Sigmoid colon (tissue), 7 donors: Measurements from ENCODE around the gene NCKAP5. TPM values are rescaled to one million over a fixed set of nuclear protein-coding genes. Genes with fewer than 3 reads are reported as not detected.

Experiments used
- DNase-seq: peaks from one replicate; pipeline ENCODE4 v3.0.0-alpha.2; 2019
- H3K27ac ChIP-seq, 4 donors: fragments of 200-600 bp; sonication (generic); one replicate each; pipeline ENCODE4 v1.5.1; 2016 to 2019; ENCODE audit warnings: mild to moderate bottlenecking in 1 of 4
- H3K27me3 ChIP-seq, 3 donors: fragments of 200-600 bp; sonication (generic); one replicate each; pipeline ENCODE4 v1.5.1; 2019; ENCODE audit warnings: mild to moderate bottlenecking in 1 of 3
- H3K36me3 ChIP-seq, 4 donors: fragments of 200-600 bp; sonication (generic); one replicate each; pipeline ENCODE4 v1.5.1; 2016 to 2019
- H3K4me1 ChIP-seq, 4 donors: fragments of 200-600 bp; sonication (generic); one replicate each; pipeline ENCODE4 v1.5.1; 2017 to 2019
- H3K4me3 ChIP-seq, 4 donors: fragments of 200-600 bp; sonication (generic); one replicate each; pipeline ENCODE4 v1.5.1; 2017 to 2019; ENCODE audit warnings: mild to moderate bottlenecking in 2 of 4, moderate library complexity in 1 of 4
- H3K9me3 ChIP-seq, 4 donors: fragments of 200-600 bp in 3 of 4; sonication (generic) in 3 of 4; one replicate each; pipeline versions ENCODE4 v1.5.1 to v1.6.1; 2013 to 2019
- EP300 ChIP-seq, 4 donors: sonication (generic); formaldehyde crosslinking; IDR thresholded peaks; one replicate each; pipeline ENCODE4 v1.6.1; 2017; ENCODE audit warnings: antibody characterized with exemption in 4 of 4
- POLR2A ChIP-seq, 2 donors: fragments of 450-650 bp; IDR thresholded peaks; one replicate each; pipeline ENCODE4 v1.6.1; 2016; ENCODE audit warnings: antibody characterized with exemption in 2 of 2, mild to moderate bottlenecking in 2 of 2, moderate library complexity in 2 of 2
- POLR2AphosphoS5 ChIP-seq, 4 donors: sonication (generic); formaldehyde crosslinking; IDR thresholded peaks; one replicate each; pipeline ENCODE4 v1.6.1; 2017; ENCODE audit warnings: antibody characterized with exemption in 4 of 4
- WGBS, 2 donors: extraction: QIAGEN DNeasy Blood & Tissue Kit; methylation state at CpG; one replicate each; pipeline ENCODE4 v1.1.7; 2013; 5-methylcytosine and 5-hydroxymethylcytosine counted together
- intact Hi-C: fragments of 100-400 bp; cut with DNase I; formaldehyde crosslinking; loops from one replicate; pipeline ENCODE4 v1.15.1; 2023
- polyA plus RNA-seq, 3 donors: library from polyadenylated mRNA; stranded (reverse); fragments of 200-250 nt; gene quantifications; one replicate each; pipeline ENCODE4 v1.2.3, GENCODE V29; 2013
- total RNA-seq, 4 donors: library from RNA; depleted of rRNA; stranded (reverse); fragments of >200 nt; gene quantifications; one replicate each; pipeline ENCODE4 v1.1.0, GENCODE V29; 2016
- TF ChIP-seq, protein P1 (sequence below), 4 experiments: fragments of 450-650 bp in 3 of 4; fragments of 200-600 bp in 1 of 4; IDR thresholded peaks; one replicate each; pipeline ENCODE4 v1.5.1; 2016 to 2019; ENCODE audit warnings: antibody characterized with exemption in 4 of 4, mild to moderate bottlenecking in 3 of 4, moderate library complexity in 2 of 4
- donor health status: healthy with polysubstance abuse.
- donor health status: Bipolar disorder and iron deficiency.
- donor health status: healthy.

Gene NCKAP5
- total and polyA plus RNA-seq, 7 donors, result under 0.01 to 3.7 (median 0.60) TPM

DNA sequence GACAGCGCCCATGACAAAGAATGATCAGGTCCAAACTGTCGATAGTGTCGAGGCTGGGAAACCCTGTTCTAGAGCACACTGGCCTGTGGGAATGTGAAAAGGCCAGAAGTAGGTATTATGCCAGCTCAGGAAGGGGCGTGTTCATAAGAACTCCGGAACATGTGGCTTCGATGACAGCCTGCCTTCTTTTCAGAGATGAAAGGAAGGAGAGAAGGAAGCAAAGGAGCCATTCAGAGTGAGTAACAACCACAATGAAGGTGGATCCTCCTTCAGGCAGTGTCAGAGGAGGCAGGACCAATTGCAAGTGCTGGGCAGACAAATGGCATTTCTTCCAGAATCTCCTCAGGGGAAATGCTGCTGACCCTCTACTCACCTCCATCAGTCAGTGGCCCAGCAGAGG, 58.5 kb downstream of the NCKAP5 start:
- peaks cover 0 to 5% (median 4%) of the 10 kb centered on the region in 4 donors for H3K4me1 ChIP-seq
- no peaks in the 10 kb centered on the region for H3K36me3 ChIP-seq
- intact Hi-C loops, result no loop called here
- H3K9me3 ChIP-seq, result no peaks in the 10 kb centered on the region
- 89 to 91% methylated on average over 6 of the region's 6 CpGs for WGBS, 2 donors
- H3K27ac ChIP-seq, result no peak overlapping the region
- DNase-seq, result no peak
- TF ChIP-seq, protein P1, sequence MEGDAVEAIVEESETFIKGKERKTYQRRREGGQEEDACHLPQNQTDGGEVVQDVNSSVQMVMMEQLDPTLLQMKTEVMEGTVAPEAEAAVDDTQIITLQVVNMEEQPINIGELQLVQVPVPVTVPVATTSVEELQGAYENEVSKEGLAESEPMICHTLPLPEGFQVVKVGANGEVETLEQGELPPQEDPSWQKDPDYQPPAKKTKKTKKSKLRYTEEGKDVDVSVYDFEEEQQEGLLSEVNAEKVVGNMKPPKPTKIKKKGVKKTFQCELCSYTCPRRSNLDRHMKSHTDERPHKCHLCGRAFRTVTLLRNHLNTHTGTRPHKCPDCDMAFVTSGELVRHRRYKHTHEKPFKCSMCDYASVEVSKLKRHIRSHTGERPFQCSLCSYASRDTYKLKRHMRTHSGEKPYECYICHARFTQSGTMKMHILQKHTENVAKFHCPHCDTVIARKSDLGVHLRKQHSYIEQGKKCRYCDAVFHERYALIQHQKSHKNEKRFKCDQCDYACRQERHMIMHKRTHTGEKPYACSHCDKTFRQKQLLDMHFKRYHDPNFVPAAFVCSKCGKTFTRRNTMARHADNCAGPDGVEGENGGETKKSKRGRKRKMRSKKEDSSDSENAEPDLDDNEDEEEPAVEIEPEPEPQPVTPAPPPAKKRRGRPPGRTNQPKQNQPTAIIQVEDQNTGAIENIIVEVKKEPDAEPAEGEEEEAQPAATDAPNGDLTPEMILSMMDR (IDR thresholded peaks at IDR 0.05), result no peak
- TF ChIP-seq POLR2A (IDR thresholded peaks at IDR 0.05), result no peak
- TF ChIP-seq EP300 (IDR thresholded peaks at IDR 0.05), result no peak
- no peak for TF ChIP-seq POLR2AphosphoS5 (IDR thresholded peaks at IDR 0.05)
- no peak overlapping the region for H3K4me3 ChIP-seq
- H3K27me3 ChIP-seq, result no peaks in the 10 kb centered on the region

DNA sequence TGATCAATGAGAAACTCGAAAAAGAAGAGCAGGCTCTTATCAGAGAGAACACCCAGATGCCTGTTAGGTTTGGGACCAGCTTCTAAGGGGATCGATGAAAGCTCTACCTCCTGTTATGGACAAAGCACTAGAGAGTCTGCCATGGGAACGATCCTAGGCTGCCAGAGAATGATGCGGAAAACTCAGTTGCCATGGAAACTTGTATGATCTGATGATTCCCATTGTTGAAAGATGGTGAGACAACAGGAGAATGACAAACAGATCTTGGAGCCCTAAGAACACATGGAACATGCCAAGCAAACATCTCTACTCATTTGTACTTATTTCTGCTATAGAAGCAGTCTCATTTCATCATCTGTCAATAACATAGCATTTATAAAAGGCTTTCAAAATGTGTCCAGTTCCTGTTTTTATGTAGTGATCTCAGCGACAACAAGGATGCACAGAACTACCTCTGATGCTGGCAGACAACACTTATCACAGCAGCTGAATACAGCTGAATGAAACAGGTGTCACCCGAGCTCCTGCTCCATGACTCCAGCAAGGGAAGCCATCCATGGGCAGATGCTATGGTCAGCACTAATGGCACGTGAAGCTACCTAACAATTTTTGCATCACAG, 59.6 kb downstream of the NCKAP5 start:
- no peak for DNase-seq
- Histone ChIP-seq H3K4me1 (peaks cover 0 to 9% (median 8%) of the 10 kb centered on the region in 4 donors), H3K36me3 (no peaks in the 10 kb centered on the region), H3K27me3 (no peaks in the 10 kb centered on the region), H3K4me3 (no peak overlapping the region), H3K9me3 (no peaks in the 10 kb centered on the region), H3K27ac (no peak overlapping the region)
- WGBS, 2 donors, result 85 to 91% methylated on average over 7 of the region's 7 CpGs
- TF ChIP-seq, protein P1 (IDR thresholded peaks at IDR 0.05), result no peak
- no peak for TF ChIP-seq POLR2AphosphoS5 (IDR thresholded peaks at IDR 0.05)
- no peak for TF ChIP-seq POLR2A (IDR thresholded peaks at IDR 0.05)
- TF ChIP-seq EP300 (IDR thresholded peaks at IDR 0.05), result no peak
- intact Hi-C loops, result no loop called here

DNA sequence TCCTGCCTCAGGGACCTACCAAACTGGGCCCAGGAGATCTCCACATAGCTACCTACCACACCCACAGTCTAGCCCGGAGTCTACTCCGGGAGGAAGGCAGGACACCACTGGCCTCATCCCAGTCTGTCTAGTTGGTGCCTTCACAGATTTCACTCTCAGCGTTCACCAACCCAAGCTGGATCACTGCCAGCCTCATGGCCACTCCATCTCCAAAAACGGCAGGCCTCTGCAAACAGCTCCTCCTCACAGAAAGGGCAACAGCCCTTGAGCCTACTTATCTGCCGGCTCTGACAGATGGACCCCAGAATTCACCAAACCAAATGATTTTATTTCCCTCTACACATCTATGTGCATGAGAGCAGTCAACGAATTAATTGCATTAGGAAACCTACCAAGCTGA, 61.3 kb downstream of the NCKAP5 start:
- no peak for DNase-seq
- 82 to 84% methylated on average over 6 of the region's 6 CpGs for WGBS, 2 donors
- no peaks in the 10 kb centered on the region for H3K36me3 ChIP-seq
- intact Hi-C loops, result no loop called here
- H3K27me3 ChIP-seq, result no peaks in the 10 kb centered on the region
- H3K4me3 ChIP-seq, result no peak overlapping the region
- peaks cover 0 to 9% (median 8%) of the 10 kb centered on the region in 4 donors for H3K4me1 ChIP-seq
- no peak overlapping the region for H3K27ac ChIP-seq
- no peaks in the 10 kb centered on the region for H3K9me3 ChIP-seq
- TF ChIP-seq EP300 (IDR thresholded peaks at IDR 0.05), result no peak
- TF ChIP-seq POLR2A (IDR thresholded peaks at IDR 0.05), result no peak
- no peak for TF ChIP-seq POLR2AphosphoS5 (IDR thresholded peaks at IDR 0.05)
- TF ChIP-seq, protein P1 (IDR thresholded peaks at IDR 0.05), result no peak

DNA sequence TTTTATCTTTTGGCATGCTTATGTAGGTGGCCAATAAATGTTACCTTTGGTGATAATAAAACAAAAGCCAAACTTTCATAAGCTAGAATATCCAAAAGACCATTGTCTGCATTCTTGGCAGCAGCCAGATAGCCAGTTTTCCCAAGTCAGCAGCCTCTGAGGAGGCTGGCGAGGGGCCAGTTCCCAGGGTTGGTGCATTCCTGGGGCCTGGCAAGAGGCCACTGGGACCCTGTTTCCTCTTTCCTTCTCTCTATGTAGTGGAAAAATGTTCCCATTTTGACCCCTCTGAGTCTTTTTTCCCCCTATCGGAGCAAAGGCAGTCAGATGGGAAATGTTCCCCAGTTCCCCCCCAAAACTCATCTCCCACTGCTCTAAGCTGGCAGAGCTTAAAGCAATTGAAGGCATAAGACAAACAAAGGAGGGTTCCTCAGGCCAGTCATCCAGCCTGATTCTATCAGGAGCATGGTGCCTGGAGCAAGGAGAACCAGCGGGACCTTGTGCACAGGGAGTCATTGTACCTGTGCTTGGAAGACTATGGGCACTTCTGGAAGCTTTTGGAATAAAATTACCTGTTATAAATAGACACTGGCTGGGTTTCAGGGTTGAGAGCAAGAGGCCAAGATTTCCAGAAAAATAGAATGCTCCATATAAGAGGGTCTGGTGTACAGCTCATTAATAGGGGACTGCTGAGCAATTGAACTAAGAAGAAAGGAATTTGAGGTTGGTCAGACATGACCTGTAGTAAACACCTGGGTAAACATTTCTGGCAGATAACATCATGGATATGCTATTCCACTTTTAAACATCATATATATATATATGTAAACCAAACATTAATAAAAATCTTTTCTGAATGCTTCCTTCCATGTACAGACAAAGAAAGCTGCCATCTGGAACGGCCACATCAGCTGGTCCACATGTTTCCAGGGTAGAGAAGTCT, 63.4 kb downstream of the NCKAP5 start:
- Histone ChIP-seq H3K27ac (no peak overlapping the region), H3K9me3 (no peaks in the 10 kb centered on the region), H3K4me1 (peaks cover 0 to 9% (median 8%) of the 10 kb centered on the region in 4 donors), H3K4me3 (no peak overlapping the region), H3K36me3 (no peaks in the 10 kb centered on the region), H3K27me3 (no peaks in the 10 kb centered on the region)
- no peak for DNase-seq
- 22 to 46% methylated on average over 4 of the region's 4 CpGs for WGBS, 2 donors
- intact Hi-C loops, result no loop called here
- TF ChIP-seq POLR2AphosphoS5 (IDR thresholded peaks at IDR 0.05) (no peak), EP300 (IDR thresholded peaks at IDR 0.05) (no peak), POLR2A (IDR thresholded peaks at IDR 0.05) (no peak)
- TF ChIP-seq, protein P1 (IDR thresholded peaks at IDR 0.05), result no peak
